Stimulated activated CD4-positive, alpha-beta T cell treated with anti-CD3 and anti-CD28 coated beads, Interleukin-4, amount 100 ng/mL, for 4 hours (primary cell): ENCODE data around the gene PIP4K2C.
"Not testable (repeated sequence)": the region's sequence is repeated elsewhere in the genome, so short reads cannot be mapped to it uniquely, and the experiment has no call there.

ENCODE experiments used
- DNase-seq, 2 experiments: peaks; one replicate each; pipeline ENCODE4 v3.0.0-alpha.2; 2020

Gene PIP4K2C

DNA sequence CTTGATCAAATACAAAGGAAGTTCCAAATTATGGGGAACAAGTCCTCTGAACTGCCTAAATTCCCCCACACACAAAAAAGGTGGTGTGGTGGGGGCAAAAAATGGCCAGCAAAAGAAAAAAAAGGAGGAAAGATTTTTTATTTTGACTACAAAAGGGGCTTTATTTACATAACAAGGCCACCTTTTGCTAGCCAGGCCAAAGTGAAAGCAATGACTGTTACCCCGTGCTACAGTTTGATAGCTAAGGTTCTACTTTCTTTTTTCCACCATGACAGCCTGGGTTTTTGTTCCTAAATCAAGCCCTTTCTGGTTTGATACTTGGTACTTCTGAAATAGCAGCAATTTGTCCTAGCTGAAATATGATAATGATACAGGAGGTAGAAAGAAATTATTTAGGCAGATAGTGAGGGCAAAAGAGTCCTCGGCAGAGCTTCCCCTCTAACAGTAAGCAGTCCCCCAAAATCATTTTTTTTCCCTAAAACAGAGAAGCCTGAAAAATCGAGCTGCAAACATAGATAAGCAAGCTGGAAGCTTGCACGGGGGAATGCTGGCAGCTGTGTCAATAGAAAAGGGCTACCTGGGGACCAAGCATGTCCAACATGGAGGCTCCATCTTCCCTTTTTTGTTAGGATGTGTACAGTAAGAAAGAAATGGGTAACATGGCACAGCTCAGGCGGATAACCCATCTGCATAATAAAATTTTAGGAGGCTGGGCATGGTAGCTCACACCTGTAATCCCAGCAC, 50.9 kb downstream of the PIP4K2C start:
- DNase-seq: no peak

DNA sequence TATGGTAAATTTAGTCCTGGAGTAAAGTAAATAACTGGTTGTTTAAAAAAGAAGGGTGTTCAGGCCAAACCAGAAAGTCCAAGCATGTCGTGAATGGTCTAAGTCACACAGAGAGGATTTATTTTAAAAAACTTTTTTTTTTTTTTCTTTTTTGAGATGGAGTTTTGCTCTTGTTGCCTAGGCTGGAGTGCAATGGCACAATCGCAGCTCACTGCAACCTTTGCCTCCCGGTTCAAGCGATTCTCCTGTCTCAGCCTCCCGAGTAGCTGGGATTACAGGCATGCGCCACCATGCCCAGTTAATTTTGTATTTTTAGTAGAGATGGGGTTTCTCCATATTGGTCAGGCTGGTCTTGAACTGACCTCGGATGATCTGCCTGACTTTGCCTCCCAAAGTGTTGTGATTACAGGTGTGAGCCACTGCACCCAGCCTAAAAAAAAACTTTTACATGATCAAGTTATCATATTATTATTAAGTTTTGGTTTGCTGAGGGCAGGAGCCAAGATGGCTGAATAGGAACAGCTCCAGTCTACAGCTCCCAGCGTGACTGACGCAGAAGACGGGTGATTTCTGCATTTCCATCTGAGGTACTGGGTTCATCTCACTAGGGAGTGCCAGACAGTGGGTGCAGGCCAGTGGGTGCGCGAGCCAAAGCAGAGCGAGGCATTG, 55.1 kb downstream of the PIP4K2C start:
- not testable (repeated sequence) for DNase-seq

DNA sequence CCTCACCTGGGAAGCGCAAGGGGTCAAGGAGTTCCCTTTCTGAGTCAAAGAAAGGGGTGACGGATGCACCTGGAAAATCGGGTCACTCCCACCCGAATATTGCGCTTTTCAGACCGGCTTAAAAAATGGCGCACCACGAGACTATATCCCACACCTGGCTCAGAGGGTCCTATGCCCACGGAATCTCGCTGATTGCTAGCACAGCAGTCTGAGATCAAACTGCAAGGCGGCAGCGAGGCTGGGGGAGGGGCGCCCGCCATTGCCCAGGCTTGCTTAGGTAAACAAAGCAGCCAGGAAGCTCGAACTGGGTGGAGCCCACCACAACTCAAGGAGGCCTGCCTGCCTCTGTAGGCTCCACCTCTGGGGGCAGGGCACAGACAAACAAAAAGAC, 55.7 kb downstream of the PIP4K2C start:
- not testable (repeated sequence) for DNase-seq
